ENCODE measurements around the gene RIMS4. TPM values are rescaled to one million over a fixed set of nuclear protein-coding genes. Genes with fewer than 3 reads are reported as not detected.

RIMS4 gene
- total and polyA plus RNA-seq, 10 of the 15 experiments (the other 5 are each of a cell fraction or from before 2014, with no cell fraction given): under 0.01 to 0.07 (median 0.05) TPM; not detected in 5

DNA sequence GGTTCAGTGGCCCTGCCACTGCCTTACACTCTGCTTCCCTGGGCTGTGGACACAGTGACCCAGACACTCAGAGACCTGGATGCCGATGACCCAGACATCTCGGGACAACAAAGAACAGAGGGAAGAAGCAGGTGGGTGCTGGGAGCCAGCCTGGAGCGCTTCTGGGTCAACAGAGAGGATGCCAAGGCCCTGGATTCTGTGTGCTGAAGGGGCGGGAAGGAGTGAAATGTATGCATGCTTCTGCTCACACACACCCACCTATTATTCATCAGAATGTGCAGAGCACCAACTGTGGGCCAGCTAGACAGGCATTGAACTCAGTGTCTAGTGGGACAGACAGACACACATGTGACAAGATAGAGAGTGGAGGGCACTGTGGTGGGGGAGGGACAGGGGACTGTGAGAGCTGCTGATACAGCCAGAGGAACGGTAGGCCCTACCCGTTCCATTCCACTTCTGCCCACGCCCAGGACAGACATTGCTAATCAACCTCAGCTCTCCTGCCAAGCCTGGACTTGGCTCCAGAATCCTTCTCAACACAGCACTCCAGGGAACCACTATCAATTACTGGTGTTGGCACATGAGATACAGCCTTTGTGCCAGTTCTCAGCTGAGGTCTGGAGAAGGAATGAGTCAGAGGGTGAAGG is 44.5 kb downstream of the RIMS4 start:
- in situ Hi-C loops (cut with MboI) (no loop called here), intact Hi-C loops (cut with micrococcal nuclease; ENCODE audit: unreplicated experiment) (no loop called here)
- H3K27me3 ChIP-seq (replicated peaks in 1 of 2; ENCODE audit: control insufficient read depth in 2 of 2, insufficient read depth in 2 of 2, low read length in 1 of 2): no peaks in the 10 kb centered on the region
- H3K4me3 ChIP-seq: no peak overlapping the region
- no peak overlapping the region for H3K4me2 ChIP-seq (ENCODE audit: control insufficient read depth, insufficient read depth)
- no peaks in the 10 kb centered on the region; the same call in 1 of the 2 replicates for H3K4me1 ChIP-seq (ENCODE audit: control insufficient read depth, insufficient read depth, low read length)
- ChIA-PET SMC1A (ENCODE audit: uncharacterized antibody, unreplicated experiment) (no interaction called here), POLR2A (no interaction called here), RAD21 (ENCODE audit: unreplicated experiment) (interaction anchor here (0.7 kb wide), 1 partner anchor 216 kb away, joined by 3 read pairs; no protein-coding TSS in a partner anchor), CTCF (no interaction called here)
- TF ChIP-seq FOXM1 (IDR thresholded peaks at IDR 0.05; ENCODE audit: low read depth, low read length) (no peak), RUNX3 (IDR thresholded peaks at IDR 0.05; ENCODE audit: low read length) (no peak), ZNF24 (IDR thresholded peaks at IDR 0.05) (no peak), EP300 (IDR thresholded peaks at IDR 0.05; ENCODE audit: borderline replicate concordance in 1 of 2, control insufficient read depth in 1 of 2, low read depth in 2 of 2, low read length in 2 of 2) (no peak), EGR1 (IDR thresholded peaks at IDR 0.05; ENCODE audit: borderline replicate concordance in 1 of 2, low read depth in 2 of 2, low read length in 2 of 2) (no peak), ESRRA (IDR thresholded peaks at IDR 0.05; ENCODE audit: low read length) (no peak), GATAD2B (conservative IDR thresholded peaks at IDR 0.05; ENCODE audit: low read depth) (no peak)
- no peaks in the 10 kb centered on the region for H3K36me3 ChIP-seq (ENCODE audit: control insufficient read depth in 2 of 2, insufficient read depth in 2 of 2, low read length in 1 of 2)
- no peaks in the 10 kb centered on the region for H3K79me2 ChIP-seq (ENCODE audit: control insufficient read depth, insufficient read depth, low read length)
- WGBS (ENCODE audit: insufficient coverage, insufficient replicate concordance, low lambda C conversion rate, missing lambda C conversion rate): 3% methylated on average over 7 of the region's 7 CpGs
- no peak overlapping the region for H3K9ac ChIP-seq (ENCODE audit: control insufficient read depth, insufficient read depth, low read length)
- no TSS peak for BruUV-seq (replicated peaks)
- H3K9me3 ChIP-seq (replicated peaks; ENCODE audit: control insufficient read depth, insufficient read depth, low read length): no peaks in the 10 kb centered on the region
- no peaks in the 10 kb centered on the region for H4K20me1 ChIP-seq (ENCODE audit: control insufficient read depth, insufficient read depth)
- FAIRE-seq (no peak), ATAC-seq (no peak), DNase-seq (ENCODE audit: low read depth, low spot score) (no peak)
- H2AFZ ChIP-seq (ENCODE audit: control insufficient read depth, low read depth, low read length): no peak overlapping the region
- H3K27ac ChIP-seq (ENCODE audit: control insufficient read depth, insufficient read depth): no peak overlapping the region

DNA sequence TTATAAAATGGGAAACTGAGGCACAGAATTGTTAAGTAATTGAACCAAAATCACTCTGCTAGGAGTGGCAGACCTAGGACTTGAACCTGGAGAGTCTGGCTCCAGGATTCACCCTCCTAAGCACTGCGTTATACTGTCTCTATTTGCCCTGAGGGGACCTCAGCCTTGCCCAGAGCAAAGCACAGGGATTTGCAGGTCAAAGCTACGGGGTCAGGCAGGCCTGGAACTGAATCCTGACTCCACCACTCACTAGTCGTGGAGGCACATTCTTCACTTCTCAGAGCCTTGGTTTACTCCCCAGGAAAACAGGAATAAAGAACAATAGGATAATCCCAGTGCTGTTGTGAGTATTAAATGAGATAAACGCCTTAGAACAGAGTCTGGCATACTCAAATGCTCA is 45.3 kb downstream of the RIMS4 start:
- no TSS peak for BruUV-seq (replicated peaks)
- POLR2A ChIA-PET: no interaction called here
- Histone ChIP-seq H3K9ac (ENCODE audit: control insufficient read depth, insufficient read depth, low read length) (no peak overlapping the region), H3K79me2 (ENCODE audit: control insufficient read depth, insufficient read depth, low read length) (no peaks in the 10 kb centered on the region), H4K20me1 (ENCODE audit: control insufficient read depth, insufficient read depth) (no peaks in the 10 kb centered on the region), H3K27me3 (replicated peaks in 1 of 2; ENCODE audit: control insufficient read depth in 2 of 2, insufficient read depth in 2 of 2, low read length in 1 of 2) (no peaks in the 10 kb centered on the region; a peak in 1 of 4 replicates), H3K36me3 (ENCODE audit: control insufficient read depth in 2 of 2, insufficient read depth in 2 of 2, low read length in 1 of 2) (no peaks in the 10 kb centered on the region), H3K4me1 (ENCODE audit: control insufficient read depth, insufficient read depth, low read length) (no peaks in the 10 kb centered on the region; the same call in 1 of the 2 replicates), H3K4me3 (no peak overlapping the region), H2AFZ (ENCODE audit: control insufficient read depth, low read depth, low read length) (no peak overlapping the region), H3K27ac (ENCODE audit: control insufficient read depth, insufficient read depth) (no peak overlapping the region), H3K4me2 (ENCODE audit: control insufficient read depth, insufficient read depth) (no peak overlapping the region), H3K9me3 (replicated peaks; ENCODE audit: control insufficient read depth, insufficient read depth, low read length) (no peaks in the 10 kb centered on the region)
- CTCF ChIA-PET: no interaction called here
- WGBS (ENCODE audit: insufficient coverage, insufficient replicate concordance, low lambda C conversion rate, missing lambda C conversion rate): 0% methylated on average over 4 of the region's 4 CpGs
- SMC1A ChIA-PET (ENCODE audit: uncharacterized antibody, unreplicated experiment): no interaction called here
- in situ Hi-C loops (cut with MboI): no loop called here
- no peak for FAIRE-seq
- DNase-seq (ENCODE audit: low read depth, low spot score): no peak
- RAD21 ChIA-PET (ENCODE audit: unreplicated experiment): no interaction called here
- intact Hi-C loops (cut with micrococcal nuclease; ENCODE audit: unreplicated experiment): no loop called here
- ATAC-seq: no peak
- TF ChIP-seq SIN3A (IDR thresholded peaks at IDR 0.05; ENCODE audit: low read depth, low read length): no peak
- no peak for TF ChIP-seq HDAC6 (IDR thresholded peaks at IDR 0.05; ENCODE audit: unreplicated experiment)
- TF ChIP-seq, protein P1, sequence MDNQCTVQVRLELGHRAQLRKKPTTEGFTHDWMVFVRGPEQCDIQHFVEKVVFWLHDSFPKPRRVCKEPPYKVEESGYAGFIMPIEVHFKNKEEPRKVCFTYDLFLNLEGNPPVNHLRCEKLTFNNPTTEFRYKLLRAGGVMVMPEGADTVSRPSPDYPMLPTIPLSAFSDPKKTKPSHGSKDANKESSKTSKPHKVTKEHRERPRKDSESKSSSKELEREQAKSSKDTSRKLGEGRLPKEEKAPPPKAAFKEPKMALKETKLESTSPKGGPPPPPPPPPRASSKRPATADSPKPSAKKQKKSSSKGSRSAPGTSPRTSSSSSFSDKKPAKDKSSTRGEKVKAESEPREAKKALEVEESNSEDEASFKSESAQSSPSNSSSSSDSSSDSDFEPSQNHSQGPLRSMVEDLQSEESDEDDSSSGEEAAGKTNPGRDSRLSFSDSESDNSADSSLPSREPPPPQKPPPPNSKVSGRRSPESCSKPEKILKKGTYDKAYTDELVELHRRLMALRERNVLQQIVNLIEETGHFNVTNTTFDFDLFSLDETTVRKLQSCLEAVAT (IDR thresholded peaks at IDR 0.05): no peak
- TF ChIP-seq STAT1 (conservative IDR thresholded peaks at IDR 0.05): no peak
- no peak for TF ChIP-seq SUPT20H (IDR thresholded peaks at IDR 0.05; ENCODE audit: borderline replicate concordance, control insufficient read depth, low read depth, low read length)
- no peak for TF ChIP-seq ZZZ3 (IDR thresholded peaks at IDR 0.05; ENCODE audit: control insufficient read depth, insufficient read length, low read depth)
- TF ChIP-seq, protein P2, sequence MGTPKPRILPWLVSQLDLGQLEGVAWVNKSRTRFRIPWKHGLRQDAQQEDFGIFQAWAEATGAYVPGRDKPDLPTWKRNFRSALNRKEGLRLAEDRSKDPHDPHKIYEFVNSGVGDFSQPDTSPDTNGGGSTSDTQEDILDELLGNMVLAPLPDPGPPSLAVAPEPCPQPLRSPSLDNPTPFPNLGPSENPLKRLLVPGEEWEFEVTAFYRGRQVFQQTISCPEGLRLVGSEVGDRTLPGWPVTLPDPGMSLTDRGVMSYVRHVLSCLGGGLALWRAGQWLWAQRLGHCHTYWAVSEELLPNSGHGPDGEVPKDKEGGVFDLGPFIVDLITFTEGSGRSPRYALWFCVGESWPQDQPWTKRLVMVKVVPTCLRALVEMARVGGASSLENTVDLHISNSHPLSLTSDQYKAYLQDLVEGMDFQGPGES (IDR thresholded peaks at IDR 0.05): no peak
